ENCODE measurements around the gene TICAM1.

TICAM1 gene

GRCh38 chr19:4768934-4769777 is 62.4 kb downstream of the TICAM1 start:
- peak; percentile 82 for DNase-seq

Data from activated T-cell treated with anti-CD3 and anti-CD28 coated beads, Interleukin-2, amount 50 U/mL, for 1 hour (primary cell).